NCI-H1092 (cell line): Measurements from ENCODE around the gene UBE2S.
A peak's percentile ranks its signal among the peaks of the same experiment; 100 is the strongest.
"Not testable (repeated sequence)": the region's sequence is repeated elsewhere in the genome, so short reads cannot be mapped to it uniquely, and the experiment has no call there.

ENCODE experiments used
- DNase-seq: peaks from one replicate; lab custom pipeline; 2025; lab: John Stamatoyannopoulos, UW

The UBE2S gene

GRCh38 chr19:55407550-55407799, at the start of gene UBE2S:
UBE2S (minus strand) TSS chr19:55407788; CDS start chr19:55407589, 199 bp downstream.
- not testable (repeated sequence) for DNase-seq

GRCh38 chr19:55456347-55456746, 48.8 kb upstream of the UBE2S start:
- no peak for DNase-seq

GRCh38 chr19:55455576-55456235, 48.1 kb upstream of the UBE2S start:
- no peak for DNase-seq

GRCh38 chr19:55454787-55455243, 47.2 kb upstream of the UBE2S start:
- no peak for DNase-seq

GRCh38 chr19:55453511-55454260, 46.1 kb upstream of the UBE2S start:
- DNase-seq, result no peak

- DNase-seq, result peak; percentile 80
These were observed 45.3 kb upstream of the UBE2S start for GRCh38 chr19:55452749-55453346.

- DNase-seq, result no peak
These were observed 44.6 kb upstream of the UBE2S start for GRCh38 chr19:55451965-55452748.

- no peak for DNase-seq
These were observed 43.8 kb upstream of the UBE2S start for GRCh38 chr19:55451163-55451964.

- DNase-seq, result no peak
These were observed 41.9 kb upstream of the UBE2S start for GRCh38 chr19:55449469-55449868.

- not testable (repeated sequence) for DNase-seq
These were observed 40.5 kb upstream of the UBE2S start for GRCh38 chr19:55448175-55448490.

GRCh38 chr19:55447421-55448174, 40.0 kb upstream of the UBE2S start:
- DNase-seq, result no peak

- DNase-seq, result no peak
These were observed 38.5 kb upstream of the UBE2S start for GRCh38 chr19:55446060-55446459.

GRCh38 chr19:55444646-55445045, 37.1 kb upstream of the UBE2S start:
- no peak for DNase-seq

GRCh38 chr19:55443824-55444480, 36.4 kb upstream of the UBE2S start:
- DNase-seq, result no peak

- DNase-seq, result no peak
These were observed 35.6 kb upstream of the UBE2S start, which contains the start of gene SHISA7 for GRCh38 chr19:55443045-55443823. SHISA7 (minus strand) TSS chr19:55443300; CDS start chr19:55442863, 437 bp downstream.

- no peak for DNase-seq
These were observed 34.9 kb upstream of the UBE2S start for GRCh38 chr19:55442372-55442961.

GRCh38 chr19:55441692-55442321, 34.2 kb upstream of the UBE2S start:
- DNase-seq, result no peak

GRCh38 chr19:55441319-55441691, 33.7 kb upstream of the UBE2S start:
- DNase-seq, result no peak
